Measurements from ENCODE around the gene MCMBP.

The MCMBP gene

GRCh38 chr10:119860866-119861607 is 11.6 kb downstream of the MCMBP start:
- Mint-ChIP-seq H3K4me1 (peaks cover 47% of the 10 kb centered on the region), H3K4me3 (no peak overlapping the region), H3K36me3 (peaks cover 72% of the 10 kb centered on the region), H3K27ac (peak overlapping the region; percentile 26), H3K9me3 (peaks cover 8% of the 10 kb centered on the region)
- ATAC-seq (peak; percentile 55), DNase-seq (ENCODE audit: low spot score in 2 of 2) (no peak)

DNA sequence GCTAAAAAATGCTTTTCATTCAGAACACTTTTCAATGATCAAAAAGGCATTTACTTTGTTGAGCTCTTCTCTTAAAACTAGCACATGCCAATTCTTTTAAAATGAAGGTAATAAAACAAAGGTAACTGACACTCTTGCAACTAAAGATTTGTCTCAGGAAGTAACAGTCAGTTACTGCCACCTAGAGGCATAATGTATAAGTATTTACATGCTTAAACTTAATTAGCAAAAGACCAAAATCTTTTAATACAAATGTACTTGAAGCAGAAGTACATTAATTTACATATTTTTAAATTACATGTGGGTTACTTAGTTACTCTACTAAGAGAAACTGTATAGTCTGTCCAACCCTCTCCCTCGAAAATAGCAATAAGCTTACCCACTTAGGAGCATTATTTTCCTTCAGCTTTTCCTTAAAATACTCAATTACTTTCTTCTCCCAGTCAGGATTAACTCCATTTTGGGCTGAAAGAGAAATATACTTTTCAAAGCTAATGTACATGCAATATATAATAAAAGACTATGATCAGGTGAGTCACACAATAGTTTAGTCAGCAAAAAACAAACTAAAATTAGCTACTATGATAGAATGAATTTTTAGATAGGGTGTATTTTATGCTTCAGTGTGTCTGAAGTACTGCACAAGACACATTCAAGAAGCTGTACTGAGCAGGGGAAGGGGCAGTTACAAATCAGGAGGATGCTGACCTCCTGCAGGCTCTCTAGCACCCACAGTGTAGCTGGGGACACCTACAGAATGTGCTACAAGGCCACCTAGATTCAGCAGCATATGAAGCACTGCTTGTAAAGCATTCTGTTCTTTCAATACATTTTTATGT is 13.0 kb downstream of the MCMBP start:
- Mint-ChIP-seq H3K36me3 (peaks cover 72% of the 10 kb centered on the region), H3K9me3 (peaks cover 7% of the 10 kb centered on the region), H3K4me3 (no peak overlapping the region), H3K4me1 (peaks cover 42% of the 10 kb centered on the region), H3K27ac (peak overlapping the region; percentile 5)
- ATAC-seq (no peak), DNase-seq (ENCODE audit: low spot score in 2 of 2) (no peak)

DNA sequence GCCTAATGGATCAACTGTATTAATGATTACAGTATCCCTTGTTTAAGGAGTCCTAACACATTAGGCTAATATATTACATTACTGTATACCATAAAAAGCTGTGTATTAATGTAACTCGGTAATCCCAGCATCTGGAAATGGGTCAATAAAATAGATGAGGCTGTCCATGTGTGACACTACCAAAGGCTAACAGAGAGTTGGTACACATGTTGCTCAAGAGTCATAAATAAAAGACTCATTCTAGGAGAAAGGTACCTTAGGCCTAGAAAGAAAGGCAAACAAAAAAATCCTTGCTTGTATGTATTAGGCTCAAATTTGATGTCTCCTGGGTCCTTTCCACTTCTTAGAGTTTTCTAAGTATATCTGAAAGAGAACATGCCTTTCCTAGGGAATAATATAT is 14.6 kb downstream of the MCMBP start:
- H3K4me1 Mint-ChIP-seq, result peaks cover 31% of the 10 kb centered on the region
- H3K36me3 Mint-ChIP-seq, result peaks cover 72% of the 10 kb centered on the region
- no peaks in the 10 kb centered on the region for H3K9me3 Mint-ChIP-seq
- H3K4me3 Mint-ChIP-seq, result no peak overlapping the region
- no peak overlapping the region for H3K27ac Mint-ChIP-seq
- no peak for ATAC-seq
- no peak for DNase-seq (ENCODE audit: low spot score in 2 of 2)

- Mint-ChIP-seq H3K4me1 (no peaks in the 10 kb centered on the region), H3K9me3 (no peaks in the 10 kb centered on the region), H3K4me3 (no peak overlapping the region), H3K36me3 (peaks cover 100% of the 10 kb centered on the region), H3K27ac (no peak overlapping the region)
- DNase-seq (ENCODE audit: low spot score in 2 of 2), result no peak
- no peak for ATAC-seq
These were observed 19.1 kb downstream of the MCMBP start for GRCh38 chr10:119853574-119853973.

DNA sequence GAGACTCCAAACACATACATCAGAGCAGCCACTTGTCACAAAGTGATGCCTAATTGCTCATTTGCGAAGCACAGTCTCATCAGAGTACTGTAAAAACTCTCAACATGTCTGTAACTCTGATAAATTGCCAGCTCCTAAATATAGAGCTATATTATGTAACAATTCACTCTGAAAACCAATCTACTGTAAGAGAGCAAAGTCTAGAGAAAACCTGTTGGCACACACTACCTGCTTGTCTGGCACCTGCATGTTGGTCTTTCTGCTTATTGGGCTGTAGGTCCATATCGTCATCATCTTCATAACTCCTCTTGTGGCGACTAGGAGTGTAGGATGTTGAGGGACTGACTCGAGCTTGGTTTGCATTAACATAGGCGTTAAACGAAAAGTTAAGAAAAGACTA is 19.8 kb downstream of the MCMBP start:
- no peak overlapping the region for H3K4me3 Mint-ChIP-seq
- DNase-seq (ENCODE audit: low spot score in 2 of 2) (no peak), ATAC-seq (no peak)
- no peaks in the 10 kb centered on the region for H3K9me3 Mint-ChIP-seq
- H3K36me3 Mint-ChIP-seq, result peaks cover 100% of the 10 kb centered on the region
- H3K4me1 Mint-ChIP-seq, result no peaks in the 10 kb centered on the region
- no peak overlapping the region for H3K27ac Mint-ChIP-seq

DNA sequence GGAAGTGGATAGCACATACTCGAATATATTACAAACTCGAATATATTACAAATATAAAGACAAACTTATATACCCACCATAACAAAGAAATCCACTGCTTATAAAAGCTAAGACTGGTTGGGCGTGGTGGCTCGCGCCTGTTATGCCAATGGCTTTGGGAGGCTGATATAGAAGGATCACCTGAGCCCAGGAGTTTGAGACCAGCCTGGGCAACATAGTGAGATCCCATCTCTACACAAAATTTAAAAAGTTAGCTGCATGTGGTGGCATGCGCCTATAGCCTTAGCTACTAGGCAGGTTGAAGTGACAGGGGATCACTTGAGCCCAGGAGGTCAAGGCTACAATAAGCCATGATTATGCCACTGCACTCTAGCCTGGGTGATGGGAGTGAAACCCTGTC is 20.4 kb downstream of the MCMBP start:
- H3K9me3 Mint-ChIP-seq, result no peaks in the 10 kb centered on the region
- no peak overlapping the region for H3K27ac Mint-ChIP-seq
- H3K36me3 Mint-ChIP-seq, result peaks cover 100% of the 10 kb centered on the region

DNA sequence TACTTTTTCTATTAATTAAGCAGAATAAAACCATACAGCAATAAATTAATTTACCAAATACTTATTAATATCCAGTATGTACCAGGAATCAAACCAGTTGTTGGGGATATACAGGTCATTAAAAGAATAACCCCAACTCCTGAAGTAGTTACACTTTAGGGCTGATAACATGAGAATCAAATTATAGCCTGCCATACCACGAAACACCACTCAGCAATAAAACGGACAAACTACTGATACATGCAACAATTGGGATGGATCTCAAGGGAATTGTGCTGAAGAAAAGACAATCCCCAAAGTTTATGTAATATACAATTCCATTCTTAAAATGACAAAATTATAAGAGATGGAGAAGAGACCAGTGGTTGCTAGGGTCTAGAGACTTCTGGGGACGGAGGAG is 22.7 kb downstream of the MCMBP start:
- no peak for ATAC-seq
- peak overlapping the region; percentile 50 for H3K27ac Mint-ChIP-seq
- H3K4me1 Mint-ChIP-seq, result no peaks in the 10 kb centered on the region
- H3K9me3 Mint-ChIP-seq, result no peaks in the 10 kb centered on the region
- H3K36me3 Mint-ChIP-seq, result peaks cover 100% of the 10 kb centered on the region
- no peak overlapping the region for H3K4me3 Mint-ChIP-seq
- DNase-seq (ENCODE audit: low spot score in 2 of 2), result no peak

More for the DNA sequence above, 20.4 kb downstream of the MCMBP start:
- Mint-ChIP-seq H3K4me1 (no peaks in the 10 kb centered on the region), H3K4me3 (no peak overlapping the region)
- ATAC-seq (no peak), DNase-seq (ENCODE audit: low spot score in 2 of 2) (no peak)

GRCh38 chr10:119849031-119849789 is 23.4 kb downstream of the MCMBP start:
- DNase-seq (ENCODE audit: low spot score in 2 of 2), result no peak
- Mint-ChIP-seq H3K9me3 (no peaks in the 10 kb centered on the region), H3K27ac (peak overlapping the region; percentile 50), H3K36me3 (peaks cover 100% of the 10 kb centered on the region), H3K4me1 (no peaks in the 10 kb centered on the region), H3K4me3 (no peak overlapping the region)
- no peak for ATAC-seq

- H3K9me3 Mint-ChIP-seq, result no peaks in the 10 kb centered on the region
- no peak overlapping the region for H3K27ac Mint-ChIP-seq
- DNase-seq (ENCODE audit: low spot score in 2 of 2), result no peak
- H3K4me1 Mint-ChIP-seq, result no peaks in the 10 kb centered on the region
- H3K36me3 Mint-ChIP-seq, result peaks cover 100% of the 10 kb centered on the region
- no peak for ATAC-seq
- H3K4me3 Mint-ChIP-seq, result no peak overlapping the region
These were observed 27.0 kb downstream of the MCMBP start for GRCh38 chr10:119845656-119846055.

- H3K4me3 Mint-ChIP-seq, result no peak overlapping the region
- no peak for DNase-seq (ENCODE audit: low spot score in 2 of 2)
- peaks cover 33% of the 10 kb centered on the region for H3K4me1 Mint-ChIP-seq
- ATAC-seq, result peak; percentile 91
- peak overlapping the region; percentile 16 for H3K27ac Mint-ChIP-seq
- peaks cover 9% of the 10 kb centered on the region for H3K9me3 Mint-ChIP-seq
- peaks cover 100% of the 10 kb centered on the region for H3K36me3 Mint-ChIP-seq
These were observed 38.5 kb downstream of the MCMBP start for GRCh38 chr10:119834188-119834587.

GRCh38 chr10:119832951-119833350 is 39.7 kb downstream of the MCMBP start:
- Mint-ChIP-seq H3K4me1 (peaks cover 32% of the 10 kb centered on the region), H3K4me3 (no peak overlapping the region), H3K9me3 (peaks cover 9% of the 10 kb centered on the region), H3K36me3 (peaks cover 100% of the 10 kb centered on the region), H3K27ac (no peak overlapping the region)
- DNase-seq (ENCODE audit: low spot score in 2 of 2) (no peak), ATAC-seq (no peak)

- H3K27ac Mint-ChIP-seq, result peak overlapping the region; percentile 29
- H3K36me3 Mint-ChIP-seq, result peaks cover 100% of the 10 kb centered on the region
- H3K4me1 Mint-ChIP-seq, result peaks cover 21% of the 10 kb centered on the region
- no peak for DNase-seq (ENCODE audit: low spot score in 2 of 2)
- peaks cover 9% of the 10 kb centered on the region for H3K9me3 Mint-ChIP-seq
- no peak for ATAC-seq
- no peak overlapping the region for H3K4me3 Mint-ChIP-seq
These were observed 41.0 kb downstream of the MCMBP start for GRCh38 chr10:119831656-119832055.

GRCh38 chr10:119830851-119831250 is 41.8 kb downstream of the MCMBP start:
- Mint-ChIP-seq H3K4me1 (peaks cover 21% of the 10 kb centered on the region), H3K36me3 (peaks cover 94% of the 10 kb centered on the region), H3K9me3 (peaks cover 9% of the 10 kb centered on the region), H3K4me3 (no peak overlapping the region), H3K27ac (peak overlapping the region; percentile 26)
- ATAC-seq, result no peak
- no peak for DNase-seq (ENCODE audit: low spot score in 2 of 2)

DNA sequence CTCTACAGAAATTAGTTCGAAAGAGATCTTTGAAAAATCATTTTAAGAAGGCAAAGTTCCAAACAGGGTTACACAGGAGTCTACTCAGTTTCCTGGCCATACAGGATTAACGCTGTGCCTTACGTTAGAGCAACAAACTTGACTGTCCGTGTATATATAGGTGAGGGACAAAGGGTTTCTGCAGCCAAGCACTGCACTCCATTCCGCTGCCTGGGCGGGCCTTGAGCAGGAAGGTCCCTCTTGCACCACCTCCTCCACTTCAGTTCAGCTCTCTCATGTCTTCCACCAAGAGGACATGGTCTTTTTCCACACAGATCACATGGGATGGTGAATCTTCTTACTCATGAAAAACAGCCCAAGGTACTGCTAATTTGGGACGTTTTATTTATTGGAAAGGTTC is 43.2 kb downstream of the MCMBP start:
- H3K36me3 Mint-ChIP-seq, result peaks cover 79% of the 10 kb centered on the region
- peak overlapping the region; percentile 9 for H3K27ac Mint-ChIP-seq
- DNase-seq (ENCODE audit: low spot score in 2 of 2) (no peak), ATAC-seq (no peak)
- no peak overlapping the region for H3K4me3 Mint-ChIP-seq
- H3K9me3 Mint-ChIP-seq, result peaks cover 3% of the 10 kb centered on the region
- H3K4me1 Mint-ChIP-seq, result peaks cover 15% of the 10 kb centered on the region

DNA sequence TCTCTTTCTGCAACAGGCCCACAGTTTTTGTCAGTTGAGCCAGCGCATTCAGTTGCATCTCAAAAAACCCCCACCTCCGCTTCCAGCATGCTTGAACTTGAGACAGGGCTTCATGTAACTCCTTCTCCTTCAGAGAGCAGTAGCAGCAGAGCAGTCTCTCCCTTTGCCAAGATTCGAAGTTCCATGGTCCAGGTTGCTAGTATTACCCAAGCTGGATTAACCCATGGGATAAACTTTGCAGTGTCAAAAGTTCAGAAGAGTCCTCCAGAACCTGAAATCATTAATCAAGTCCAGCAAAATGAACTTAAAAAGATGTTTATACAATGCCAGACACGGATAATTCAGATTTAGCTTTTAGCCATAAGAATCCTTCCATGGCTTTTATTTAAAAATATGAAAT is 45.2 kb downstream of the MCMBP start:
- H3K4me1 Mint-ChIP-seq, result no peaks in the 10 kb centered on the region
- H3K36me3 Mint-ChIP-seq, result peaks cover 67% of the 10 kb centered on the region
- H3K4me3 Mint-ChIP-seq, result no peak overlapping the region
- ATAC-seq, result no peak
- H3K27ac Mint-ChIP-seq, result peak overlapping the region; percentile 60
- H3K9me3 Mint-ChIP-seq, result no peaks in the 10 kb centered on the region
- DNase-seq (ENCODE audit: low spot score in 2 of 2), result no peak
